Measurements from ENCODE around the gene CD300LB. TPM values are rescaled to one million over a fixed set of nuclear protein-coding genes. Genes with fewer than 3 reads are reported as not detected.

CD300LB gene
- total RNA-seq, 4 donors from 2014 or later: 0.16 TPM; not detected in 3

DNA sequence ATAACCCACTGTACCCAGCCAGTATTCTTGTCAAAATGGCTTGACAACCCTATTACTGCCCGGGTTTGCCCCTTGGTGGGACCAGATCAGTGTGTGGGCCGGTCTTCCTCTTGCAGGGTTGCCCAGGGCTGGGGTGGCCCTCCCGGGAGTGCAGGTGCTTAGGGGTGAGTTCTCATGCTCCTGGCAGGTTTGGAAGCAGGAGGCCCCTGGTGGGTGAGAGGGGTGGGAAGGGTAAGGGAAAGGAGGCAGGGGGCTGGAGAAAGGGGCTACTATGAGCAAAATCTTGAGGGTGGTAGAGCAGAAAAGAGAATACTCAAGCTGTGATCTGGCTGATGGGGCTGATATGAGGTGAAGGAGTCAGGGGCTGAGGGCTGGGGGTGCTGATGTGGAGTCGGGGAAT, 58.4 kb downstream of the CD300LB start:
- H3K4me1 ChIP-seq: no peaks in the 10 kb centered on the region
- no peaks in the 10 kb centered on the region for H3K9me3 ChIP-seq
- no peak overlapping the region for H3K27ac ChIP-seq
- H3K27me3 ChIP-seq: no peaks in the 10 kb centered on the region
- TF ChIP-seq POLR2A (IDR thresholded peaks at IDR 0.05): no peak
- TF ChIP-seq, protein P1, sequence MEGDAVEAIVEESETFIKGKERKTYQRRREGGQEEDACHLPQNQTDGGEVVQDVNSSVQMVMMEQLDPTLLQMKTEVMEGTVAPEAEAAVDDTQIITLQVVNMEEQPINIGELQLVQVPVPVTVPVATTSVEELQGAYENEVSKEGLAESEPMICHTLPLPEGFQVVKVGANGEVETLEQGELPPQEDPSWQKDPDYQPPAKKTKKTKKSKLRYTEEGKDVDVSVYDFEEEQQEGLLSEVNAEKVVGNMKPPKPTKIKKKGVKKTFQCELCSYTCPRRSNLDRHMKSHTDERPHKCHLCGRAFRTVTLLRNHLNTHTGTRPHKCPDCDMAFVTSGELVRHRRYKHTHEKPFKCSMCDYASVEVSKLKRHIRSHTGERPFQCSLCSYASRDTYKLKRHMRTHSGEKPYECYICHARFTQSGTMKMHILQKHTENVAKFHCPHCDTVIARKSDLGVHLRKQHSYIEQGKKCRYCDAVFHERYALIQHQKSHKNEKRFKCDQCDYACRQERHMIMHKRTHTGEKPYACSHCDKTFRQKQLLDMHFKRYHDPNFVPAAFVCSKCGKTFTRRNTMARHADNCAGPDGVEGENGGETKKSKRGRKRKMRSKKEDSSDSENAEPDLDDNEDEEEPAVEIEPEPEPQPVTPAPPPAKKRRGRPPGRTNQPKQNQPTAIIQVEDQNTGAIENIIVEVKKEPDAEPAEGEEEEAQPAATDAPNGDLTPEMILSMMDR (IDR thresholded peaks at IDR 0.05 in 4 of 5, conservative IDR thresholded peaks at IDR 0.05 in 1 of 5): no peak
- ATAC-seq: no peak
- H3K4me3 ChIP-seq: no peak overlapping the region
- intact Hi-C loops (cut with DNase I; ENCODE audit: low total_unique reads): no loop called here
- no peak for DNase-seq
- no peaks in the 10 kb centered on the region for H3K36me3 ChIP-seq
- in situ Hi-C loops (cut with MboI; ENCODE audit: low sequenced_read_pairs in 4 of 4): no loop called here

DNA sequence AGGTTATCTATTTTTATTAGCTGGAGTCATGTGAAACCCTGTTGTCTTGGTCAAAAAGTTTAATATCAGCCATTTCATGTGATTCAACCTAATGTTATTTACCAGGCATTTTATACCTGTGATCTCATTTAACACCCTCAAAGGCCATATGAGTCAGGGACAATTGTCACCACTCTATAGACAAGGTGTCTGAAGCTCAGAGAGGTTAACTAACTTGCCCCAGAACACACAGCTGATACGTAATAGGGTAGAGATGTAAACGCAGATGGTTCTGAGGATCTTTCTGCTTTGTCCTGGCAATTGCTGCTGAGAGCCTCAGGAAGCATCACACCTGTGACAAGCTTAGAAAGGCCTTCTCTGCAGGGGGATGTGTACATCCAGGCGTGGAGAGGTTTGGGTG, 59.9 kb downstream of the CD300LB start:
- no peak for TF ChIP-seq POLR2A (IDR thresholded peaks at IDR 0.05)
- TF ChIP-seq, protein P1 (IDR thresholded peaks at IDR 0.05 in 4 of 5, conservative IDR thresholded peaks at IDR 0.05 in 1 of 5): no peak
- intact Hi-C loops (cut with DNase I; ENCODE audit: low total_unique reads): no loop called here
- no peak overlapping the region for H3K27ac ChIP-seq
- DNase-seq (no peak), ATAC-seq (no peak)
- H3K4me1 ChIP-seq: no peaks in the 10 kb centered on the region
- no peak overlapping the region for H3K4me3 ChIP-seq
- H3K27me3 ChIP-seq: no peaks in the 10 kb centered on the region
- in situ Hi-C loops (cut with MboI; ENCODE audit: low sequenced_read_pairs in 4 of 4): no loop called here
- H3K9me3 ChIP-seq: no peaks in the 10 kb centered on the region
- no peaks in the 10 kb centered on the region for H3K36me3 ChIP-seq

Other genes with a start within 250 kb of the CD300LB start
- 1 to 10 TPM in 1 of 4 donors, under 1 TPM in 2, not detected in 1; 0.41 to 1.8 (median 0.62) TPM for gene KIF19, start 205.2 kb downstream of the CD300LB start, total RNA-seq
- gene BTBD17, start 169.6 kb downstream of the CD300LB start, total RNA-seq: not detected
- not detected for gene GPR142, start 164.0 kb downstream of the CD300LB start, total RNA-seq
- 100 to 1,000 TPM in 3 of 4 donors, 10 to 100 TPM in 1; 80.4 to 138 (median 127) TPM for gene GPRC5C, start 99.4 kb downstream of the CD300LB start, total RNA-seq
- 1 to 10 TPM in 2 of 4 donors, not detected in 2; 1.4 to 2.5 TPM for gene CD300A, start 64.8 kb downstream of the CD300LB start, total RNA-seq
- gene CD300C, start 14.6 kb upstream of the CD300LB start, total RNA-seq: under 1 TPM in 1 of 4 donors, not detected in 3; 0.16 TPM
- not detected for gene CD300H, start 36.0 kb upstream of the CD300LB start, total RNA-seq
- not detected for gene CD300LD, start 60.8 kb upstream of the CD300LB start, total RNA-seq
- gene CD300E, start 92.3 kb upstream of the CD300LB start, total RNA-seq: under 1 TPM in 2 of 4 donors, not detected in 2; 0.26 to 0.91 TPM
- not detected for gene CD300LF, start 181.4 kb upstream of the CD300LB start, total RNA-seq
- gene RAB37, start 205.8 kb upstream of the CD300LB start, total RNA-seq: 1 to 10 TPM in 1 of 4 donors, under 1 TPM in 3; 0.24 to 3.7 (median 0.43) TPM
- 1 to 10 TPM; 3.8 to 5.6 (median 5.5) TPM for gene NHERF1, start 217.2 kb upstream of the CD300LB start, total RNA-seq
- gene NAT9, start 244.9 kb upstream of the CD300LB start, total RNA-seq: 10 to 100 TPM in 3 of 4 donors, 1 to 10 TPM in 1; 7.7 to 27.4 (median 14.5) TPM